ENCODE results near the gene KCNQ1. TPM values are rescaled to one million over a fixed set of nuclear protein-coding genes. Genes with fewer than 3 reads are reported as not detected.

Gene KCNQ1
- total RNA-seq, 1 experiment from 2014 or later = 10.7 TPM

DNA sequence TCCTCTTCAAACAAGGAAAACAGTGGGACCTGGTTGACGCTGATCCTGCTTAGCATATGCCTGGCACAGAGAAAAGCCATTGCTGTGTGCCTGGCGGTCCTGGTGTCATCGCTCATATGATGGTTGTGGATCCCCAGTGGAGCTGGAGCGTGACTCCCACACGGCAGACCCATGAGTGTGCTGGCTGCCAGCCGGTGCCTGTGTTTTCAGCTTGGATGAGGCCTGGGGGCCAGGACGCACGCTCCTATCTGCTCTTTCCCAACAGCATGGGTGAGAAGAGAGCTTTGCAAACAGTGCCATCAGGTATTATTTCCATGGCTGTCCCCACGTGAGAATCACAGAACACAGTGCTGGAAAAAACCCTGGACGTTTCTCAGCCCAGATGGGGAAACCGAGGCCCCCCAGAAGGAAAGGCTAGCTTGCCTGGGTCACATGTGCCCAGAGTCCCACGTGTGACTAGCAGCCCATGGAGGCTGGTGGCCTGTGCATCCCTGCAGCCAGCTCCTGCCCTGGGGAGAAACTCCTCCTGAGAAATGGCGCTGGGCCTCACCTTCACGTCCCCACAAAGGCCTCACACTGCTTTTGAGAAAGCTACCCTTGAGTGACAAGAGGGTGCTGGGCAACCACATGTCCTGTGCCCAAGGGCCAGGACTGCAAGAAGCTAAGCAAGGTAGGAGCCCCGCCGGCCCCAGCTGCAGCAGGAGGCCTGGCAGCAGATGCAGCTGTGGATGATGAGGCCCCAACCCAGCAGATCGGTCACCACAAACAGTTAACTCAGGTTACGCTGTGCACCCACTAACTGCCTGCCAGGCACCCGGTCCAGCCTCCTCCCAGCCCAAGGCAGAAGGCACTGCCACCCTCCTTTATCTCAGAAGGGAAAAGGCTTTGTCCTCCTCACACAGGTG, 436.5 kb downstream of the KCNQ1 start (continued):
- TF ChIP-seq ATF3 (IDR thresholded peaks at IDR 0.05) = no peak

DNA sequence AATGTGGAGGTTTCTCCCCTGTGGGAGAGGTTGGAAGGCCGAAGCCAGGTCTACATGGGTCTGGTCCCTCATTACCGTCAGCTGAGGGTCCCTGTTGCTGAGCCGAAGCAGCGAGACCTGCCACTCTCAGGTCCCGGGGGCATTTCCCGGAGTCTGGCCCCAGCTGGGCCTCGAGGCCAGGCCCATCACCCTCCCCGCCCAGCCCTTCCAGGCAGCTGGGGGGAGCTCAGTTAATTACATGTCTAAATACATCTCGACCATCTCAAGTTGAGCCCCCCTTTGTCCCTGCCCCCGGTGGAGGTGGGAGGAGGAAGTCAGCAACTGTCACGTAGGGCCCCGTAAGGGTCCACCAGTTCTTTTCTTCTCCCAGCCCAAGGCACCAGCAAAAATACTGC, 437.2 kb downstream of the KCNQ1 start:
- no peak for ATAC-seq
- Histone ChIP-seq H3K27ac (ENCODE audit: low read depth, low read length) (no peak overlapping the region), H3K4me1 (ENCODE audit: control insufficient read depth in 1 of 2, insufficient read depth in 2 of 2, low read length in 2 of 2) (peaks cover 0 to 24% of the 10 kb centered on the region in 2 experiments; a peak in 2 of 4 replicates), H2AFZ (ENCODE audit: low read depth, low read length, poor library complexity, severe bottlenecking) (no peak overlapping the region), H3K4me2 (ENCODE audit: low read length) (no peak overlapping the region), H3K9me2 (ENCODE audit: insufficient read depth) (no peaks in the 10 kb centered on the region), H3K9me3 (ENCODE audit: control insufficient read depth in 1 of 2, insufficient read depth in 1 of 2, low read depth in 1 of 2, low read length in 2 of 2) (peaks cover 0 to 8% of the 10 kb centered on the region in 2 experiments; a peak in 1 of 4 replicates), H3K4me3 (replicated peaks in 1 of 2; ENCODE audit: low read depth in 1 of 2, low read length in 2 of 2) (no peak overlapping the region), H3K36me3 (ENCODE audit: control insufficient read depth in 1 of 2, insufficient read depth in 2 of 2, low read length in 2 of 2) (no peaks in the 10 kb centered on the region), H3K27me3 (ENCODE audit: insufficient read depth, low read length) (no peaks in the 10 kb centered on the region), H3K79me2 (ENCODE audit: insufficient read depth, low read length) (no peaks in the 10 kb centered on the region), H4K20me1 (ENCODE audit: insufficient read depth) (no peaks in the 10 kb centered on the region), H3K9ac (ENCODE audit: low read length) (no peak overlapping the region)
- POLR2A ChIA-PET = no interaction called here
- RAD21 ChIA-PET (ENCODE audit: low non-redundant PET in 1 of 2, low total read pairs in 2 of 2, uncharacterized antibody in 2 of 2, unreplicated experiment in 2 of 2) = no interaction called here
- intact Hi-C loops (cut with micrococcal nuclease) = no loop called here
- TF ChIP-seq ELF1 (IDR thresholded peaks at IDR 0.05; ENCODE audit: borderline replicate concordance, low read depth) = no peak
- no peak for TF ChIP-seq SIN3A (IDR thresholded peaks at IDR 0.05; ENCODE audit: low read depth)
- no peak for TF ChIP-seq ZNF274 (IDR thresholded peaks at IDR 0.05; ENCODE audit: low read depth, low read length)
- no peak for TF ChIP-seq EZH2phosphoT487 (IDR thresholded peaks at IDR 0.05; ENCODE audit: borderline replicate concordance)
- TF ChIP-seq EZH2 (IDR thresholded peaks at IDR 0.05) = no peak
- no peak for TF ChIP-seq FOSL1 (IDR thresholded peaks at IDR 0.05; ENCODE audit: low read depth)
- no peak for TF ChIP-seq ZFX (IDR thresholded peaks at IDR 0.05)
- no peak for TF ChIP-seq TCF7L2 (IDR thresholded peaks at IDR 0.05; ENCODE audit: borderline replicate concordance, extremely low read depth, insufficient read depth, insufficient read length)
- no peak for TF ChIP-seq EGR1 (IDR thresholded peaks at IDR 0.05; ENCODE audit: low read depth)
- TF ChIP-seq MAX (IDR thresholded peaks at IDR 0.05) = no peak
- TF ChIP-seq POLR2A (IDR thresholded peaks at IDR 0.05; ENCODE audit: borderline replicate concordance, extremely low read depth, insufficient read depth, insufficient read length) = no peak
- TF ChIP-seq ATF3 (IDR thresholded peaks at IDR 0.05) = no peak
- TF ChIP-seq JUND (IDR thresholded peaks at IDR 0.05) = no peak
- TF ChIP-seq CBX3 (IDR thresholded peaks at IDR 0.05; ENCODE audit: low read depth) = no peak
- TF ChIP-seq, protein P1, sequence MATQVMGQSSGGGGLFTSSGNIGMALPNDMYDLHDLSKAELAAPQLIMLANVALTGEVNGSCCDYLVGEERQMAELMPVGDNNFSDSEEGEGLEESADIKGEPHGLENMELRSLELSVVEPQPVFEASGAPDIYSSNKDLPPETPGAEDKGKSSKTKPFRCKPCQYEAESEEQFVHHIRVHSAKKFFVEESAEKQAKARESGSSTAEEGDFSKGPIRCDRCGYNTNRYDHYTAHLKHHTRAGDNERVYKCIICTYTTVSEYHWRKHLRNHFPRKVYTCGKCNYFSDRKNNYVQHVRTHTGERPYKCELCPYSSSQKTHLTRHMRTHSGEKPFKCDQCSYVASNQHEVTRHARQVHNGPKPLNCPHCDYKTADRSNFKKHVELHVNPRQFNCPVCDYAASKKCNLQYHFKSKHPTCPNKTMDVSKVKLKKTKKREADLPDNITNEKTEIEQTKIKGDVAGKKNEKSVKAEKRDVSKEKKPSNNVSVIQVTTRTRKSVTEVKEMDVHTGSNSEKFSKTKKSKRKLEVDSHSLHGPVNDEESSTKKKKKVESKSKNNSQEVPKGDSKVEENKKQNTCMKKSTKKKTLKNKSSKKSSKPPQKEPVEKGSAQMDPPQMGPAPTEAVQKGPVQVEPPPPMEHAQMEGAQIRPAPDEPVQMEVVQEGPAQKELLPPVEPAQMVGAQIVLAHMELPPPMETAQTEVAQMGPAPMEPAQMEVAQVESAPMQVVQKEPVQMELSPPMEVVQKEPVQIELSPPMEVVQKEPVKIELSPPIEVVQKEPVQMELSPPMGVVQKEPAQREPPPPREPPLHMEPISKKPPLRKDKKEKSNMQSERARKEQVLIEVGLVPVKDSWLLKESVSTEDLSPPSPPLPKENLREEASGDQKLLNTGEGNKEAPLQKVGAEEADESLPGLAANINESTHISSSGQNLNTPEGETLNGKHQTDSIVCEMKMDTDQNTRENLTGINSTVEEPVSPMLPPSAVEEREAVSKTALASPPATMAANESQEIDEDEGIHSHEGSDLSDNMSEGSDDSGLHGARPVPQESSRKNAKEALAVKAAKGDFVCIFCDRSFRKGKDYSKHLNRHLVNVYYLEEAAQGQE (IDR thresholded peaks at IDR 0.05; ENCODE audit: low read depth) = no peak
- TF ChIP-seq ZBTB33 (IDR thresholded peaks at IDR 0.05; ENCODE audit: extremely low read depth, insufficient replicate concordance, low read length) = no peak
- TF ChIP-seq SRF (IDR thresholded peaks at IDR 0.05; ENCODE audit: low read depth) = no peak
- TF ChIP-seq CEBPB (IDR thresholded peaks at IDR 0.05; ENCODE audit: low read depth) = no peak
- DNase-seq (ENCODE audit: low read depth, low spot score) = no peak
- no TSS peak for BruUV-seq (replicated peaks)
- CTCF ChIA-PET = interaction anchor here (13.7 kb wide), 1 partner anchor 349 kb away, joined by 337 read pairs; no protein-coding TSS in a partner anchor
